HG02870 (cell line): ENCODE results near the gene GPC4.

Experiments used
- ATAC-seq: cut with Tn5 transposase; IDR thresholded peaks from one replicate; pipeline ENCODE4 v1.9.1; 2021; ENCODE audit warnings: mild to moderate bottlenecking, moderate library complexity; ENCODE audit not compliant: unreplicated experiment

GPC4 gene

GRCh38 chrX:133412246-133412645, 3.0 kb downstream of the GPC4 start:
- no peak for ATAC-seq

GRCh38 chrX:133410550-133410949, 4.7 kb downstream of the GPC4 start:
- ATAC-seq, result no peak

GRCh38 chrX:133405498-133406185, 9.6 kb downstream of the GPC4 start:
- no peak for ATAC-seq

GRCh38 chrX:133403984-133404383, 11.3 kb downstream of the GPC4 start:
- ATAC-seq, result no peak

GRCh38 chrX:133402830-133403625, 12.3 kb downstream of the GPC4 start:
- no peak for ATAC-seq

- no peak for ATAC-seq
Measured at GRCh38 chrX:133402042-133402453, 13.2 kb downstream of the GPC4 start.

GRCh38 chrX:133401536-133401935, 13.8 kb downstream of the GPC4 start:
- ATAC-seq, result no peak

GRCh38 chrX:133399411-133399810, 15.9 kb downstream of the GPC4 start:
- no peak for ATAC-seq

- ATAC-seq, result no peak
Measured at GRCh38 chrX:133394765-133395164, 20.5 kb downstream of the GPC4 start.

GRCh38 chrX:133392671-133393070, 22.6 kb downstream of the GPC4 start:
- ATAC-seq, result no peak

GRCh38 chrX:133391111-133391510, 24.2 kb downstream of the GPC4 start:
- ATAC-seq, result no peak

- ATAC-seq, result no peak
Measured at GRCh38 chrX:133390676-133391075, 24.6 kb downstream of the GPC4 start.

GRCh38 chrX:133389975-133390374, 25.3 kb downstream of the GPC4 start:
- no peak for ATAC-seq

GRCh38 chrX:133384454-133384853, 30.8 kb downstream of the GPC4 start:
- no peak for ATAC-seq

- no peak for ATAC-seq
Measured at GRCh38 chrX:133380711-133381619, 34.3 kb downstream of the GPC4 start.

- ATAC-seq, result no peak
Measured at GRCh38 chrX:133376422-133376821, 38.9 kb downstream of the GPC4 start.

GRCh38 chrX:133375615-133376340, 39.5 kb downstream of the GPC4 start:
- no peak for ATAC-seq

- ATAC-seq, result no peak
Measured at GRCh38 chrX:133374874-133375387, 40.4 kb downstream of the GPC4 start.

- ATAC-seq, result no peak
Measured at GRCh38 chrX:133373386-133374079, 41.8 kb downstream of the GPC4 start.
